DOHH2 (cell line): ENCODE measurements around the gene MAP3K5.

ENCODE experiments used
- H3F3A ChIP-seq: fragments of 200-600 bp; sonication (generic), shearing (Covaris generic); 2 replicates; pipeline ENCODE4 v1.6.0; 2016; ENCODE audit warnings: antibody characterized with exemption, mild to moderate bottlenecking; ENCODE audit not compliant: control insufficient read depth, insufficient read depth
- H3K27ac ChIP-seq: fragments of 200-600 bp; sonication (generic); 2 replicates; pipeline ENCODE4 v1.5.1; 2014; ENCODE audit warnings: low read depth, mild to moderate bottlenecking, low read length, moderate library complexity
- H3K27me3 ChIP-seq: fragments of 200-600 bp; sonication (generic); 2 replicates; pipeline ENCODE4 v1.6.1; 2014; ENCODE audit warnings: mild to moderate bottlenecking, low read length, mixed read lengths; ENCODE audit not compliant: control insufficient read depth
- H3K36me3 ChIP-seq: fragments of 200-600 bp; sonication (generic); 2 replicates; pipeline ENCODE4 v1.6.1; 2014; ENCODE audit warnings: mild to moderate bottlenecking, low read length, moderate library complexity, mixed read lengths; ENCODE audit not compliant: control insufficient read depth
- H3K4me1 ChIP-seq: fragments of 200-600 bp; sonication (generic); 2 replicates; pipeline ENCODE4 v1.6.1; 2014; ENCODE audit warnings: mild to moderate bottlenecking, low read length, mixed read lengths; ENCODE audit not compliant: control insufficient read depth
- H3K4me2 ChIP-seq: fragments of 200-600 bp; sonication (generic); 2 replicates; pipeline ENCODE4 v1.6.0; 2014; ENCODE audit warnings: mild to moderate bottlenecking, low read length, moderate library complexity
- H3K4me3 ChIP-seq: fragments of 200-600 bp; sonication (generic); 2 replicates; pipeline ENCODE4 v1.5.1; 2014; ENCODE audit warnings: mild to moderate bottlenecking, low read length, mixed read lengths
- H3K79me2 ChIP-seq: fragments of 200-600 bp; sonication (generic); 2 replicates; pipeline ENCODE4 v1.6.1; 2014; ENCODE audit warnings: mild to moderate bottlenecking, low read length, mixed read lengths; ENCODE audit not compliant: control insufficient read depth
- H3K9me2 ChIP-seq: fragments of 200-600 bp; sonication (generic); replicated peaks from 2 replicates; pipeline ENCODE4 v1.6.1; 2014; ENCODE audit warnings: mild to moderate bottlenecking, low read length, mixed read lengths; ENCODE audit not compliant: control insufficient read depth
- H3K9me3 ChIP-seq: fragments of 200-600 bp; sonication (generic); 2 replicates; pipeline ENCODE4 v1.6.1; 2014; ENCODE audit warnings: antibody characterized with exemption, low read length, mixed read lengths; ENCODE audit not compliant: control insufficient read depth, insufficient read depth
- H4K20me1 ChIP-seq: fragments of 200-600 bp; sonication (generic); 2 replicates; pipeline ENCODE4 v1.6.0; 2014; ENCODE audit warnings: low read depth, mild to moderate bottlenecking, antibody characterized with exemption, low read length, moderate library complexity; ENCODE audit not compliant: control insufficient read depth, insufficient read depth
- EZH2phosphoT487 ChIP-seq: fragments of 200-600 bp; sonication (generic); IDR thresholded peaks from 2 replicates; pipeline ENCODE4 v1.6.1; 2017; ENCODE audit warnings: borderline replicate concordance, mild to moderate bottlenecking, antibody characterized with exemption, low read length, moderate library complexity, mixed read lengths
- TF ChIP-seq, protein P1 (sequence below): fragments of 200-600 bp; sonication (generic); IDR thresholded peaks from one replicate; pipeline ENCODE4 v1.5.1; 2014; ENCODE audit warnings: antibody characterized with exemption, mild to moderate bottlenecking, low read depth, low read length; ENCODE audit not compliant: poor library complexity, severe bottlenecking

MAP3K5 gene

DNA sequence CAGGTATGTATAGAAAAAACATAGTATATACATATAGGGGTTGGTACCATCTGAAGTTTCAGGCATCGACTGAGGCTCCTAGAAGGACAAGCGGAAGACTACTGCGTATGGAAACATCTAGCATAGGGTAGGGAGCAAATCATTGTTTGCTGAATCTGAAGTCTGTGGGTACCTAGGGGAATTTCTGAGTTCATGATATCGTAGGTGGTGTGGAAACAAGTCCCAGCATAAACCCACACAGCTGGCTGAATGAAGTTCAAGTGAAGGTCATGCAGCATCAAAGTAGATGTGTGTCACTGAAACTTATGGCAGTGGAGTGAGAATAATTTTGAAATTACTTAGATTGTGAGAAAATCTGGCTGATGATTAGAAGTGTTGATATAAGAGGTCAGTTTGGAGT lies 281.5 kb downstream of the MAP3K5 start:
- Histone ChIP-seq H3F3A (no peaks in the 10 kb centered on the region), H3K9me2 (no peaks in the 10 kb centered on the region), H4K20me1 (no peaks in the 10 kb centered on the region), H3K9me3 (no peaks in the 10 kb centered on the region), H3K79me2 (no peaks in the 10 kb centered on the region), H3K4me3 (no peak overlapping the region), H3K4me1 (no peaks in the 10 kb centered on the region), H3K27ac (no peak overlapping the region), H3K4me2 (no peak overlapping the region), H3K36me3 (no peaks in the 10 kb centered on the region), H3K27me3 (no peaks in the 10 kb centered on the region)
- no peak for TF ChIP-seq EZH2phosphoT487
- TF ChIP-seq, protein P1, sequence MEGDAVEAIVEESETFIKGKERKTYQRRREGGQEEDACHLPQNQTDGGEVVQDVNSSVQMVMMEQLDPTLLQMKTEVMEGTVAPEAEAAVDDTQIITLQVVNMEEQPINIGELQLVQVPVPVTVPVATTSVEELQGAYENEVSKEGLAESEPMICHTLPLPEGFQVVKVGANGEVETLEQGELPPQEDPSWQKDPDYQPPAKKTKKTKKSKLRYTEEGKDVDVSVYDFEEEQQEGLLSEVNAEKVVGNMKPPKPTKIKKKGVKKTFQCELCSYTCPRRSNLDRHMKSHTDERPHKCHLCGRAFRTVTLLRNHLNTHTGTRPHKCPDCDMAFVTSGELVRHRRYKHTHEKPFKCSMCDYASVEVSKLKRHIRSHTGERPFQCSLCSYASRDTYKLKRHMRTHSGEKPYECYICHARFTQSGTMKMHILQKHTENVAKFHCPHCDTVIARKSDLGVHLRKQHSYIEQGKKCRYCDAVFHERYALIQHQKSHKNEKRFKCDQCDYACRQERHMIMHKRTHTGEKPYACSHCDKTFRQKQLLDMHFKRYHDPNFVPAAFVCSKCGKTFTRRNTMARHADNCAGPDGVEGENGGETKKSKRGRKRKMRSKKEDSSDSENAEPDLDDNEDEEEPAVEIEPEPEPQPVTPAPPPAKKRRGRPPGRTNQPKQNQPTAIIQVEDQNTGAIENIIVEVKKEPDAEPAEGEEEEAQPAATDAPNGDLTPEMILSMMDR = no peak

DNA sequence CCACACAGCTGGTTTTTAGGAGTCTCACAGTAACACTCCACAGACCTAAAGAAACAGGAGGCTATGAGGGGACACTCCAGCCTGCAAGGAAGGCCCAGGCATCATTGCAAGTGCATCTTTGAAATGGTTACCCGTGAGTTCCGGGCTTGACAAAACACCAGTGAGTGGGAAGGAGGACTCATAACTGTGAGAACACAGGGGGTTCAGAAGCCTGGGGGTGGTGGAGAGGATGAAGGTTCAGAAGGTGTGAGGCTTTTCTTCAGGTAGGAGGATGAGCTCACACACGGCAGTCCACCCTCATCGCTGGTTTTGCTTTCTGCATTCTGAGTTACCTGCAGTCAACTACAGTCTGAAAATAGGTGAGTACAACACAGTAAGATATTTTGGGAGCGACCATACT lies 282.0 kb downstream of the MAP3K5 start:
- no peaks in the 10 kb centered on the region for H3K36me3 ChIP-seq
- H3K79me2 ChIP-seq = no peaks in the 10 kb centered on the region

DNA sequence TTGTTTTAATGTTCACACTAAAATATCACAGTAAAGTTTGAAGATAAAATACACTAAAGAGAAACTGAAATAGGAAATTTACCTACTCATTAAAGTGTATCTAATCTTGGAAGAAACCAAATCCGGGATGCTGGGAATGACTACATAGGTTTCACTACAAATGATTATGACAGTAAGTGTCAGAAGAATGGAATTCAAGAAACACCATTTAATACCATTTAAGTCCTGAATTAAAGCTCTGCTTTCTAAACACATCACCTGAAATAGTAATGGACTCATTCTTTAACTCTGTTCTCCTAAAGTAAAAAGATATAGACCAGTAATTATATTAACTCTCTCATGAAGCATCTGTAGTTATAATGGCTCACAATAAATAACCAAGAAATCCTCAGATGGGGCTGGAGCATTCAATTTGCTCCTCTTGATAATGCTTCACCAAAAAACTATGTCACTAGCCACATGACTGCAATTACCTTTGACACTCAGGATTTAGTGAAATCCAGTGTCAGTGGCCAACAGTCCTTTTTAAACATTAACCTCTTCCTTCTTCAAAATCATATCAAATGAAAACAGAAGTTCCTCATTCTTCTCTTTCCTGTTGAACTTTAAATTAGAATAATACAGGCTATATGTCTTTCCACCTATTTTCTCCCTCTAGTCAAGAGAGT lies 283.4 kb downstream of the MAP3K5 start:
- Histone ChIP-seq H3F3A (no peaks in the 10 kb centered on the region), H4K20me1 (no peaks in the 10 kb centered on the region), H3K27ac (no peak overlapping the region), H3K79me2 (no peaks in the 10 kb centered on the region), H3K4me2 (no peak overlapping the region), H3K4me3 (no peak overlapping the region), H3K27me3 (no peaks in the 10 kb centered on the region), H3K4me1 (no peaks in the 10 kb centered on the region), H3K36me3 (no peaks in the 10 kb centered on the region), H3K9me3 (no peaks in the 10 kb centered on the region), H3K9me2 (no peaks in the 10 kb centered on the region)
- TF ChIP-seq, protein P1 = no peak
- TF ChIP-seq EZH2phosphoT487 = no peak

More for the DNA sequence above, 282.0 kb downstream of the MAP3K5 start:
- H3K9me3 ChIP-seq = no peaks in the 10 kb centered on the region
- no peaks in the 10 kb centered on the region for H3K27me3 ChIP-seq
- no peak overlapping the region for H3K27ac ChIP-seq
- TF ChIP-seq, protein P1 = no peak
- TF ChIP-seq EZH2phosphoT487 = no peak
- no peaks in the 10 kb centered on the region for H3K4me1 ChIP-seq
- H3F3A ChIP-seq = no peaks in the 10 kb centered on the region
- no peak overlapping the region for H3K4me3 ChIP-seq
- no peaks in the 10 kb centered on the region for H3K9me2 ChIP-seq
- H3K4me2 ChIP-seq = no peak overlapping the region
- no peaks in the 10 kb centered on the region for H4K20me1 ChIP-seq
